ENCODE results near the gene MEI4. TPM values are rescaled to one million over a fixed set of nuclear protein-coding genes. Genes with fewer than 3 reads are reported as not detected.

Gene MEI4
- total RNA-seq, 2 donors from 2014 or later: not detected

DNA sequence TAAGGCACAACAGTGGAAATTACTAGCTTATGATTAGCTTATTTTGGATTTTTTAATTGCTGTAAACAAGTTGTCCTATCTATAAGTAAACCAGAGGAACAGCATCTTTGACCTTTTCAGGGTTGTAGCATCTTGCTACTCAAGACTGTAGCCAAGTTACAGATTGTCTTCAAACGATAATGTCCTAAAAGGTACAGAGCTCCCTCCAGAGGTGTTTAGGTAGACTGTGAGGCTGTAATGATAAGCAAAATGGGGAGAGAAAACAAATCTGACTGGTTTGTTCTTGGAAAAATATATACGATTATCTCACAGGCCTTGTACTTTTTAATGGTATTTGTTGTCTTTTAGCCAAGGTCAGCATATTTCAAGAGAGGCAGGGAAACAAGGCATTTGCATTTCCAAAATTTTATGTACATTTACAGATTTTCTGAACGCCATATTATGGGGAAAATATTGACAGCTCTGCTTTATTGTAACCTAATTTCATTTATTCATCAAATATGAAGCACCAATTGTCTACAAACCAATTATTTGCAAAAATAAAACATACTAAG is 273.4 kb downstream of the MEI4 start:
- ATAC-seq (ENCODE audit: insufficient number of reproducible peaks, low FRiP score, low read depth) (no peak), DNase-seq (ENCODE audit: low spot score) (no peak)
- Histone ChIP-seq H3K4me1 (ENCODE audit: control insufficient read depth in 1 of 2, low read depth in 2 of 2) (peaks cover 7 to 25% of the 10 kb centered on the region in 2 donors), H3K4me3 (no peak overlapping the region), H3K27me3 (replicated peaks; ENCODE audit: insufficient read depth) (no peaks in the 10 kb centered on the region), H3K9me3 (no peaks in the 10 kb centered on the region), H3K27ac (no peak overlapping the region), H3K36me3 (no peaks in the 10 kb centered on the region)
- TF ChIP-seq, protein P1, sequence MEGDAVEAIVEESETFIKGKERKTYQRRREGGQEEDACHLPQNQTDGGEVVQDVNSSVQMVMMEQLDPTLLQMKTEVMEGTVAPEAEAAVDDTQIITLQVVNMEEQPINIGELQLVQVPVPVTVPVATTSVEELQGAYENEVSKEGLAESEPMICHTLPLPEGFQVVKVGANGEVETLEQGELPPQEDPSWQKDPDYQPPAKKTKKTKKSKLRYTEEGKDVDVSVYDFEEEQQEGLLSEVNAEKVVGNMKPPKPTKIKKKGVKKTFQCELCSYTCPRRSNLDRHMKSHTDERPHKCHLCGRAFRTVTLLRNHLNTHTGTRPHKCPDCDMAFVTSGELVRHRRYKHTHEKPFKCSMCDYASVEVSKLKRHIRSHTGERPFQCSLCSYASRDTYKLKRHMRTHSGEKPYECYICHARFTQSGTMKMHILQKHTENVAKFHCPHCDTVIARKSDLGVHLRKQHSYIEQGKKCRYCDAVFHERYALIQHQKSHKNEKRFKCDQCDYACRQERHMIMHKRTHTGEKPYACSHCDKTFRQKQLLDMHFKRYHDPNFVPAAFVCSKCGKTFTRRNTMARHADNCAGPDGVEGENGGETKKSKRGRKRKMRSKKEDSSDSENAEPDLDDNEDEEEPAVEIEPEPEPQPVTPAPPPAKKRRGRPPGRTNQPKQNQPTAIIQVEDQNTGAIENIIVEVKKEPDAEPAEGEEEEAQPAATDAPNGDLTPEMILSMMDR (IDR thresholded peaks at IDR 0.05): no peak

DNA sequence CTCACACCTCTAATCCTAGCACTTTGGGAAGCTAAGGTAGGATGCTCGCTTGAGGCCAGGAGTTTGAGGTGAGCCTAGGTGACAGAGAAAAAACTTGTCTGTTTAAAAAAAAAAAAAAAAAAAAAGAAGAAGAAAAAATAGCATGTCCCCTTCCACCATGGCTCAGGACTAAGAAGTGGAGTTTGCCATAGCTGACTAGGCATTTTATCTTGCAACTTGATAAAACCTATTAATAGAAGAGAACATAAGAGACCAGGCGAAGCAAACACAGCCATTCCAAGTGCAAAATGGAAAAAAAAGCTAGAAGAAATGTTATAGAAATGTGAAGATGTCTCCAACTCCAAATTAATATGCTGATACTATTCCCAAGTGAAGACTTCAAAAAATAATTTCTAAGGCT is 277.5 kb downstream of the MEI4 start:
- ATAC-seq (ENCODE audit: insufficient number of reproducible peaks, low FRiP score, low read depth) (no peak), DNase-seq (ENCODE audit: low spot score) (no peak)
- H3K4me3 ChIP-seq: no peak overlapping the region
- H3K27ac ChIP-seq: no peak overlapping the region
- H3K36me3 ChIP-seq: no peaks in the 10 kb centered on the region
- peaks cover 7 to 16% of the 10 kb centered on the region in 2 donors for H3K4me1 ChIP-seq (ENCODE audit: control insufficient read depth in 1 of 2, low read depth in 2 of 2)
- H3K9me3 ChIP-seq: no peaks in the 10 kb centered on the region
- TF ChIP-seq, protein P1 (IDR thresholded peaks at IDR 0.05): no peak
- no peaks in the 10 kb centered on the region for H3K27me3 ChIP-seq (replicated peaks; ENCODE audit: insufficient read depth)

DNA sequence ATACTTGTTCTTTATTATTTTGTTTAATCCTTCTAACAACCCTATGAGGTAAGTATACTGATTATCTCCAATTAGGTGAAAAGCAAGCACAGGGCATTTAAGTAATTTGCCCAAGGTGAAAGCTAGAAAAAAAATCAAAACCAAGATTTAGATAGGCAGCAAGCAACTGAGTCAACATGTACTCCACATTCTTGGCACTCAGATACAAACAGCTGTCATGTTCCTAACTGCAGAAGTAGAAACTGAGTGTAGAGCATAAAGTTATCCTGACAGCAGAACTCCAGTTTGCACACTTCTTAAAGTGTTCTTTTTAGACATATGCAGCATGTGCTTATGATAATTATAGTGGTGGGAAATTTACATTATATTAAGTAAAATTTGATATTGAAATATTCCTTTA is 278.1 kb downstream of the MEI4 start:
- no peak for DNase-seq (ENCODE audit: low spot score)
- TF ChIP-seq, protein P1 (IDR thresholded peaks at IDR 0.05): no peak
- Histone ChIP-seq H3K4me3 (no peak overlapping the region), H3K9me3 (no peaks in the 10 kb centered on the region), H3K27me3 (replicated peaks; ENCODE audit: insufficient read depth) (no peaks in the 10 kb centered on the region), H3K4me1 (ENCODE audit: control insufficient read depth in 1 of 2, low read depth in 2 of 2) (peaks cover 7 to 16% of the 10 kb centered on the region in 2 donors), H3K27ac (no peak overlapping the region), H3K36me3 (no peaks in the 10 kb centered on the region)
- no peak for ATAC-seq (ENCODE audit: insufficient number of reproducible peaks, low FRiP score, low read depth)

DNA sequence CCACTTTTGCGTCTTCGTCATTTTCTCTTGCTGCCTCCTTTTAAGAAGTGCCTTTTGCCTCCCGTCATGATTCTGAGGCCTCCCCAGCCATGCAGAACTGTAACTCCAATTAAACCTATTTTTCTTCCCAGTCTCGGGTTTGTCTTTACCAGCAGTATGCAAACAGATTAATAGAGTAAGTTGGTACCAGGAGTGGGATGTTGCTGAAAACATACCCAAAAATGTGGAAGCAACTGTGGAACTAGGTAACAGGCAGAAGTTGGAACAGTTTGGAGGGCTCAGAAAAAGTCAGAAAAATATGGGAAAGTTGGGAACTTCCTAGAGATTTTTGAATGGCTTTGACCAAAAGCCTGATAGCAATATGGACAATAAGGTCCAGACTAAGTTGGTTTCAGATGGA is 309.2 kb downstream of the MEI4 start:
- Histone ChIP-seq H3K9me3 (peaks cover 14% of the 10 kb centered on the region), H3K4me1 (ENCODE audit: control insufficient read depth in 1 of 2, low read depth in 2 of 2) (peaks cover 5 to 15% of the 10 kb centered on the region in 2 donors), H3K36me3 (no peaks in the 10 kb centered on the region), H3K4me3 (no peak overlapping the region), H3K27me3 (replicated peaks; ENCODE audit: insufficient read depth) (no peaks in the 10 kb centered on the region), H3K27ac (no peak overlapping the region)
- TF ChIP-seq, protein P1 (IDR thresholded peaks at IDR 0.05): no peak
- DNase-seq (ENCODE audit: low spot score): no peak
- ATAC-seq (ENCODE audit: insufficient number of reproducible peaks, low FRiP score, low read depth): no peak

DNA sequence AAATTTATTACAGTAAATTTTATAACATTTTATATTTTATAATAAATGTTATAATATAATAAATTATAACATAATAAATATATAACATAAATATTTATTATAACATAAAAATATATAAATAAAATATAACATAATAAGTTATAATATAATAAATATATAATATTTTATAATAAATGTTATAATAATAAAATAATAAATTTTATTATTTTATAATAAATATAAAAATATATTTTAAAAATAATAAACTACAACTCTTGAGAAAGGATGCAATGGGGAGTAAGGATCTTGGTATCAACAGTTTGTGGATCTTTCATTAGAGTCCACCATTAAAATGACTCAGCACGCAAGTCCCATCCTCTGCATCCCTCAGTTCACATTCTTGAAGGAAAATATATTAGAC is 312.6 kb downstream of the MEI4 start:
- TF ChIP-seq, protein P1 (IDR thresholded peaks at IDR 0.05): no peak
- no peak overlapping the region for H3K27ac ChIP-seq
- no peaks in the 10 kb centered on the region for H3K27me3 ChIP-seq (replicated peaks; ENCODE audit: insufficient read depth)
- no peak for DNase-seq (ENCODE audit: low spot score)
- H3K9me3 ChIP-seq: peaks cover 14% of the 10 kb centered on the region
- no peak overlapping the region for H3K4me3 ChIP-seq
- H3K36me3 ChIP-seq: no peaks in the 10 kb centered on the region
- no peak for ATAC-seq (ENCODE audit: insufficient number of reproducible peaks, low FRiP score, low read depth)
- peaks cover 16 to 28% of the 10 kb centered on the region in 2 donors for H3K4me1 ChIP-seq (ENCODE audit: control insufficient read depth in 1 of 2, low read depth in 2 of 2)
